IMR-90 (cell line): ENCODE results near the gene TRMO.

ENCODE experiments used
- BHLHE40 ChIP-seq: fragments of 150-350 bp; IDR thresholded peaks from 2 replicates; pipeline ENCODE4 v1.6.1; 2016; ENCODE audit warnings: mild to moderate bottlenecking, low read depth, low read length
- CEBPB ChIP-seq: IDR thresholded peaks from 2 replicates; pipeline ENCODE4 v1.6.1; 2012; ENCODE audit warnings: low read depth, low read length, improper control_type of control experiment
- CHD1 ChIP-seq: IDR thresholded peaks from 2 replicates; pipeline ENCODE4 v1.6.1; 2012; ENCODE audit warnings: low read depth, low read length, improper control_type of control experiment
- FOS ChIP-seq: fragments of 150-350 bp; IDR thresholded peaks from 2 replicates; pipeline ENCODE4 v1.6.1; 2016; ENCODE audit warnings: low read depth, low read length
- MAFK ChIP-seq: IDR thresholded peaks from 2 replicates; pipeline ENCODE4 v1.6.1; 2012; ENCODE audit warnings: low read depth, low read length, improper control_type of control experiment
- MAZ ChIP-seq: IDR thresholded peaks from 2 replicates; pipeline ENCODE4 v1.6.1; 2012; ENCODE audit warnings: low read depth, mild to moderate bottlenecking, low read length, improper control_type of control experiment, moderate library complexity, borderline replicate concordance
- MXI1 ChIP-seq: IDR thresholded peaks from 2 replicates; pipeline ENCODE4 v1.6.1; 2012; ENCODE audit warnings: low read depth, mild to moderate bottlenecking, low read length, moderate library complexity, borderline replicate concordance
- NFE2L2 ChIP-seq: fragments of 150-350 bp; IDR thresholded peaks from 2 replicates; pipeline ENCODE4 v1.6.1; 2016; ENCODE audit warnings: low read depth, mild to moderate bottlenecking, low read length
- POLR2A ChIP-seq: IDR thresholded peaks from 2 replicates; pipeline ENCODE4 v1.6.1; 2012; ENCODE audit warnings: mild to moderate bottlenecking, low read depth, low read length
- RAD21 ChIP-seq: IDR thresholded peaks from 2 replicates; pipeline ENCODE4 v1.6.1; 2012; ENCODE audit warnings: low read length, improper control_type of control experiment
- TF ChIP-seq, protein P1 (sequence below): conservative IDR thresholded peaks from 2 replicates; pipeline ENCODE4 v1.5.1; 2012; ENCODE audit warnings: mild to moderate bottlenecking, low read depth, low read length, improper control_type of control experiment
- TF ChIP-seq, protein P2 (sequence below): fragments of 150-350 bp; IDR thresholded peaks from 2 replicates; pipeline ENCODE4 v1.6.1; 2016; ENCODE audit warnings: low read depth, mild to moderate bottlenecking, low read length, moderate library complexity, borderline replicate concordance
- TF ChIP-seq, protein P3 (sequence below): fragments of 150-350 bp; IDR thresholded peaks from 2 replicates; pipeline ENCODE4 v1.6.1; 2017; ENCODE audit warnings: mild to moderate bottlenecking, antibody characterized with exemption, low read length, low read depth

DNA sequence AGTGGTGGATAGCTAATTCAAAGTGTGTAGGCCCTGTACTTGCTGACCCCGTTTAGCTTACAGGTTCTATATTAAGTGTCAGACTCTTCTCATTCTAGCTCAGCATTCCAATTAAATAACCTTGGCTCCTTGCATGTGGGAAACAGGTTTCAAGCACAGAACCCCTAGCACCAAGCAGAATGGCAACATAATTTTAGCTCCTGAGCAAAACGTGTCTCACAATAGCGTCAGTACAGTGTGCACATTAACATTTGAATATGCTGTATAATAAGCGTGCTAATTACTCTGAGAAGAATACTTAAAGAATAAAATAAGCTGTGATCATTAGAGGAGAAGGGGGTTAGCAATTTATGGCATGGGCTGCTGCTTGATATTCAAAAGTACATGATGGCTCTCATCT is 39.8 kb upstream of the TRMO start:
- TF ChIP-seq CEBPB (no peak), RAD21 (no peak), FOS (no peak), MXI1 (no peak), BHLHE40 (no peak), POLR2A (no peak), MAFK (no peak), CHD1 (no peak), MAZ (no peak), NFE2L2 (no peak)
- TF ChIP-seq, protein P1, sequence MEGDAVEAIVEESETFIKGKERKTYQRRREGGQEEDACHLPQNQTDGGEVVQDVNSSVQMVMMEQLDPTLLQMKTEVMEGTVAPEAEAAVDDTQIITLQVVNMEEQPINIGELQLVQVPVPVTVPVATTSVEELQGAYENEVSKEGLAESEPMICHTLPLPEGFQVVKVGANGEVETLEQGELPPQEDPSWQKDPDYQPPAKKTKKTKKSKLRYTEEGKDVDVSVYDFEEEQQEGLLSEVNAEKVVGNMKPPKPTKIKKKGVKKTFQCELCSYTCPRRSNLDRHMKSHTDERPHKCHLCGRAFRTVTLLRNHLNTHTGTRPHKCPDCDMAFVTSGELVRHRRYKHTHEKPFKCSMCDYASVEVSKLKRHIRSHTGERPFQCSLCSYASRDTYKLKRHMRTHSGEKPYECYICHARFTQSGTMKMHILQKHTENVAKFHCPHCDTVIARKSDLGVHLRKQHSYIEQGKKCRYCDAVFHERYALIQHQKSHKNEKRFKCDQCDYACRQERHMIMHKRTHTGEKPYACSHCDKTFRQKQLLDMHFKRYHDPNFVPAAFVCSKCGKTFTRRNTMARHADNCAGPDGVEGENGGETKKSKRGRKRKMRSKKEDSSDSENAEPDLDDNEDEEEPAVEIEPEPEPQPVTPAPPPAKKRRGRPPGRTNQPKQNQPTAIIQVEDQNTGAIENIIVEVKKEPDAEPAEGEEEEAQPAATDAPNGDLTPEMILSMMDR, result no peak
- TF ChIP-seq, protein P2, sequence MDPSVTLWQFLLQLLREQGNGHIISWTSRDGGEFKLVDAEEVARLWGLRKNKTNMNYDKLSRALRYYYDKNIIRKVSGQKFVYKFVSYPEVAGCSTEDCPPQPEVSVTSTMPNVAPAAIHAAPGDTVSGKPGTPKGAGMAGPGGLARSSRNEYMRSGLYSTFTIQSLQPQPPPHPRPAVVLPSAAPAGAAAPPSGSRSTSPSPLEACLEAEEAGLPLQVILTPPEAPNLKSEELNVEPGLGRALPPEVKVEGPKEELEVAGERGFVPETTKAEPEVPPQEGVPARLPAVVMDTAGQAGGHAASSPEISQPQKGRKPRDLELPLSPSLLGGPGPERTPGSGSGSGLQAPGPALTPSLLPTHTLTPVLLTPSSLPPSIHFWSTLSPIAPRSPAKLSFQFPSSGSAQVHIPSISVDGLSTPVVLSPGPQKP, result no peak
- TF ChIP-seq, protein P3, sequence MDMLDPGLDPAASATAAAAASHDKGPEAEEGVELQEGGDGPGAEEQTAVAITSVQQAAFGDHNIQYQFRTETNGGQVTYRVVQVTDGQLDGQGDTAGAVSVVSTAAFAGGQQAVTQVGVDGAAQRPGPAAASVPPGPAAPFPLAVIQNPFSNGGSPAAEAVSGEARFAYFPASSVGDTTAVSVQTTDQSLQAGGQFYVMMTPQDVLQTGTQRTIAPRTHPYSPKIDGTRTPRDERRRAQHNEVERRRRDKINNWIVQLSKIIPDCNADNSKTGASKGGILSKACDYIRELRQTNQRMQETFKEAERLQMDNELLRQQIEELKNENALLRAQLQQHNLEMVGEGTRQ, result no peak
